ENCODE results near the gene SEMA4B.
"Not testable (repeated sequence)": the region's sequence is repeated elsewhere in the genome, so short reads cannot be mapped to it uniquely, and the experiment has no call there.

Gene SEMA4B
- total RNA-seq = 1.6 to 26.5 (median 4.7) reads per million in 18 experiments

GRCh38 chr15:90201130-90201943 is at the start of gene SEMA4B:
Gene SEMA4B, plus strand, starts transcription at chr15:90201330. Its CDS starts 249 bp downstream, at chr15:90201579.
- peak; percentile 64 to 78 for DNase-seq

- DNase-seq = no peak
These were observed 49.0 kb upstream of the SEMA4B start for GRCh38 chr15:90151989-90152645.

GRCh38 chr15:90153658-90154057 is 47.5 kb upstream of the SEMA4B start:
- DNase-seq = no peak

- no peak for DNase-seq
These were observed 46.9 kb upstream of the SEMA4B start for GRCh38 chr15:90154246-90154645.

GRCh38 chr15:90154861-90155626 is 46.1 kb upstream of the SEMA4B start:
- peak; percentile 65 to 68 for DNase-seq

- peak; percentile 24 to 33 for DNase-seq
These were observed 41.9 kb upstream of the SEMA4B start for GRCh38 chr15:90159213-90159612.

GRCh38 chr15:90160781-90161727 is 40.1 kb upstream of the SEMA4B start:
- no peak for DNase-seq

GRCh38 chr15:90161950-90162361 is 39.2 kb upstream of the SEMA4B start:
- peak; percentile 81 to 83 for DNase-seq

- DNase-seq = no peak
These were observed 38.2 kb upstream of the SEMA4B start for GRCh38 chr15:90162956-90163355.

GRCh38 chr15:90164239-90164638 is 36.9 kb upstream of the SEMA4B start:
- not testable (repeated sequence) for DNase-seq

- no peak for DNase-seq
These were observed 36.0 kb upstream of the SEMA4B start for GRCh38 chr15:90165157-90165556.

- DNase-seq = peak; percentile 78 to 90
These were observed 35.3 kb upstream of the SEMA4B start for GRCh38 chr15:90165659-90166489.

- DNase-seq = no peak
These were observed 34.0 kb upstream of the SEMA4B start for GRCh38 chr15:90167121-90167520.

GRCh38 chr15:90171623-90172022 is 29.5 kb upstream of the SEMA4B start:
- DNase-seq = peak in 1 of 2 donors; percentile 47

- no peak for DNase-seq
These were observed 27.8 kb upstream of the SEMA4B start for GRCh38 chr15:90173372-90173771.

GRCh38 chr15:90174140-90174875 is 26.8 kb upstream of the SEMA4B start:
- DNase-seq = no peak

- no peak for DNase-seq
These were observed 24.1 kb upstream of the SEMA4B start for GRCh38 chr15:90177012-90177411.

- no peak for DNase-seq
These were observed 22.4 kb upstream of the SEMA4B start for GRCh38 chr15:90178468-90179435.

GRCh38 chr15:90181776-90182175 is 19.4 kb upstream of the SEMA4B start:
- no peak for DNase-seq

All from inflammatory macrophage (primary cell).